Muscle layer of duodenum (tissue), 2 donors: ENCODE measurements around the gene PTPRN2.
"Not testable (repeated sequence)": the region's sequence is repeated elsewhere in the genome, so short reads cannot be mapped to it uniquely, and the experiment has no call there.

Source experiments
- H3K27ac ChIP-seq: one replicate; pipeline ENCODE4 v1.7.0; 2013; ENCODE audit warnings: mild to moderate bottlenecking, low read length
- H3K27me3 ChIP-seq: one replicate; pipeline ENCODE4 v1.7.0; 2013; ENCODE audit warnings: low read depth, mild to moderate bottlenecking, control low read depth, low read length
- H3K36me3 ChIP-seq, 2 donors: one replicate each; pipeline ENCODE4 v1.7.0; 2013; ENCODE audit warnings: low read length in 2 of 2, control low read depth in 1 of 2, mild to moderate bottlenecking in 1 of 2; ENCODE audit not compliant: insufficient read depth in 2 of 2, control insufficient read depth in 1 of 2
- H3K4me1 ChIP-seq, 2 donors: one replicate each; pipeline ENCODE4 v1.7.0; 2013; ENCODE audit warnings: low read length in 2 of 2, mild to moderate bottlenecking in 2 of 2, control low read depth in 1 of 2, moderate library complexity in 1 of 2; ENCODE audit not compliant: insufficient read depth in 2 of 2, control insufficient read depth in 1 of 2
- H3K4me3 ChIP-seq, 2 donors: one replicate each; pipeline ENCODE4 v1.7.0; 2013; ENCODE audit warnings: low read length in 2 of 2, low read depth in 1 of 2, mild to moderate bottlenecking in 1 of 2
- H3K9me3 ChIP-seq, 2 donors: one replicate each; pipeline ENCODE4 v1.7.0; 2013; ENCODE audit warnings: low read length in 2 of 2, control low read depth in 1 of 2, mild to moderate bottlenecking in 1 of 2; ENCODE audit not compliant: control insufficient read depth in 1 of 2
- donor health status: healthy.

Gene PTPRN2

GRCh38 chr7:158468181-158468580 lies 119.4 kb downstream of the PTPRN2 start:
- H3K36me3 ChIP-seq, result no peaks in the 10 kb centered on the region
- no peaks in the 10 kb centered on the region for H3K4me1 ChIP-seq
- no peak overlapping the region for H3K4me3 ChIP-seq
- H3K27ac ChIP-seq, result no peak overlapping the region
- H3K9me3 ChIP-seq, result no peaks in the 10 kb centered on the region
- H3K27me3 ChIP-seq, result no peaks in the 10 kb centered on the region

- Histone ChIP-seq H3K4me3 (no peak overlapping the region), H3K27ac (no peak overlapping the region), H3K9me3 (no peaks in the 10 kb centered on the region), H3K36me3 (no peaks in the 10 kb centered on the region), H3K4me1 (no peaks in the 10 kb centered on the region), H3K27me3 (no peaks in the 10 kb centered on the region)
Observed at GRCh38 chr7:158467562-158467961, 120.1 kb downstream of the PTPRN2 start.

- Histone ChIP-seq H3K4me3 (no peak overlapping the region), H3K36me3 (no peaks in the 10 kb centered on the region), H3K27ac (no peak overlapping the region), H3K27me3 (no peaks in the 10 kb centered on the region), H3K4me1 (no peaks in the 10 kb centered on the region), H3K9me3 (no peaks in the 10 kb centered on the region)
Observed at GRCh38 chr7:158463317-158463716, 124.3 kb downstream of the PTPRN2 start.

GRCh38 chr7:158461824-158462223 lies 125.8 kb downstream of the PTPRN2 start:
- Histone ChIP-seq H3K4me3 (no peak overlapping the region), H3K27me3 (no peaks in the 10 kb centered on the region), H3K27ac (no peak overlapping the region), H3K36me3 (no peaks in the 10 kb centered on the region), H3K4me1 (no peaks in the 10 kb centered on the region), H3K9me3 (no peaks in the 10 kb centered on the region)

DNA sequence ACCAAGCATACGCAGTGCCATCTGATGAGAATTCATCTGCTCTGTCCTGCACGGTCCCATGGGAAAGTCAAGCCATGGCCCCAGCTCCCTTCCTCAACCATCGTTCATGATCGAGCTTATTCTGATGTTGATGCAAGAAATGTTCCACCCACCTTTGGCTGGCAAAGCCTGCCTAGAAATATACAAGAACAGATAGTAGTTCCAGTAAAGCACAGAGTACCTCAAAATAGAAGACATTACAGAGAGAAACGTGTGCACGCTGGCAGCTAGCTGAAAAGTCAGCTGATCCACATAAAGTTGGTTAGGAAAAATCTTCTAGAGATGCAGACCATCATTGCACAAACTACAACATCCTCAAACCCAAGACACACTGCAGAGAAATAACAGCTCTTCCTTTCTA lies 127.0 kb downstream of the PTPRN2 start:
- no peaks in the 10 kb centered on the region for H3K4me1 ChIP-seq
- no peaks in the 10 kb centered on the region for H3K9me3 ChIP-seq
- no peaks in the 10 kb centered on the region for H3K27me3 ChIP-seq
- H3K4me3 ChIP-seq, result no peak overlapping the region
- no peak overlapping the region for H3K27ac ChIP-seq
- H3K36me3 ChIP-seq, result no peaks in the 10 kb centered on the region

DNA sequence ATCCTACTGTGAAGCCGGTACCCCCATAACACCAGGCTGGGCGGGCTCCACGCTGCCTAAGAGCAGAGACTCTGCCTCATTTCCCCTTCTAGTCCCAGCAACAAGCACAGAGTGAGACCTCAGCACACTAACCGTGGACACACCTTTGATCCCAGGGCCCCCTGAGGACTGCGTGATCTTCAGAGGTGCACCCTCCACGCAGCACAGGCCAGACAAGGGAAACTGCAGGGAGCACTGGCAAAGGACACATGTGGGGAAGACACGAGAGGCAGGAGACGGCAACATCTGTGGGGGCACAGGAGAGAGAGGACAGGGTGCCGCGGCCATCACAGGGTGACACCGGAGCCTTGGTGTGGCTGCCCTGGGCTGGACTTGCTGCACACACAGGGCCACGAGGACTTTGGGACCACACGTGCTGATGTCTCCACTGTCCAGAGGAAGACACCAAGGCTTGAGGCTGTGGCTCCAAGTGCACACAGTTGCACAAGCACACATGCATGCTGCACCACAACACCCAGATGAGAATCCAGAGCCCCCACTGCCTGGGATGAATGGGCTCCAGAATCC lies 128.8 kb downstream of the PTPRN2 start:
- Histone ChIP-seq H3K4me3 (no peak overlapping the region), H3K27me3 (no peaks in the 10 kb centered on the region), H3K27ac (no peak overlapping the region), H3K9me3 (no peaks in the 10 kb centered on the region), H3K36me3 (no peaks in the 10 kb centered on the region), H3K4me1 (no peaks in the 10 kb centered on the region)

DNA sequence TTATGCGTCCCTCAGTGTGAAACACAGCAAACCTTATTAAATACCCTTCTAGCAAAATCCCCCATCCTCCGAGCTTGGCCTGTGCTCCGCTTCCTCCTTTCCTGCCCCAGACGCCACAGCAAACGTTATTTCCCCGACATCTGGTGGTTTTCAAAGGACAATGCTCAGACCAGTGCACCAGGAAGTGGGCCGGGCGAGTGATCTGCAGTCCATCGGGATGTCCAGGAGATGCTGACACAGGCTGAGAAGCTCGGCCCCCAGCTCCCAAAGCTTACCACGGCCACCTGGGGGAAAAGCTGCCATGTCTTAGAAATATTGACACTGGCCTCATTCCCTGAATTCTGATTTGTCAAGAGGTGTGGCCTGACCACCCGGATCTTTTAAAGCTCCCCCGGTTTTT lies 129.5 kb downstream of the PTPRN2 start:
- Histone ChIP-seq H3K36me3 (no peaks in the 10 kb centered on the region), H3K9me3 (no peaks in the 10 kb centered on the region), H3K4me3 (no peak overlapping the region), H3K4me1 (no peaks in the 10 kb centered on the region), H3K27ac (no peak overlapping the region), H3K27me3 (no peaks in the 10 kb centered on the region)

- H3K27me3 ChIP-seq, H3K4me1 ChIP-seq, H3K27ac ChIP-seq, H3K9me3 ChIP-seq, H3K4me3 ChIP-seq, H3K36me3 ChIP-seq: not testable (repeated sequence)
Observed at GRCh38 chr7:158457586-158457985, 130.0 kb downstream of the PTPRN2 start.

GRCh38 chr7:158454631-158455030 lies 133.0 kb downstream of the PTPRN2 start:
- H3K9me3 ChIP-seq, result no peaks in the 10 kb centered on the region
- H3K4me1 ChIP-seq, result no peaks in the 10 kb centered on the region
- no peaks in the 10 kb centered on the region for H3K27me3 ChIP-seq
- no peak overlapping the region for H3K4me3 ChIP-seq
- H3K27ac ChIP-seq, result no peak overlapping the region
- H3K36me3 ChIP-seq, result no peaks in the 10 kb centered on the region

DNA sequence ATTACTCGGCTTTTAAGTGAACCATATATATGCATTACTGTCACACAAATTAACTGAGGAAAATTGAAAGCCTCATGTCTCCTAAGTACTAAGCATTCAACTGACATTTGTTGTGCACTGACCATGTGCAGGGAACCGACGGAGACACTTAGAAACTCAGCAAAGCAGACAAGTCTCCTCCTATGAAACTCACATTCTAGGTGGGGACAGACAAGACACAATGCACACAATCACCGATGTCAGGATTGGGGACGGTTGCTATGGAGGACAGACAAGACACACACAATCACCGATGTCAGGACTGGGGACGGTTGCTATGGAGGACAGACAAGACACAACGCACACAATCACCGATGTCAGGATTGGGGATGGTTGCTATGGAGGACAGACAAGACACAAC lies 134.0 kb downstream of the PTPRN2 start:
- H3K27ac ChIP-seq, result no peak overlapping the region
- H3K9me3 ChIP-seq, result no peaks in the 10 kb centered on the region
- H3K27me3 ChIP-seq, result no peaks in the 10 kb centered on the region
- H3K36me3 ChIP-seq, result no peaks in the 10 kb centered on the region
- no peaks in the 10 kb centered on the region for H3K4me1 ChIP-seq
- no peak overlapping the region for H3K4me3 ChIP-seq

DNA sequence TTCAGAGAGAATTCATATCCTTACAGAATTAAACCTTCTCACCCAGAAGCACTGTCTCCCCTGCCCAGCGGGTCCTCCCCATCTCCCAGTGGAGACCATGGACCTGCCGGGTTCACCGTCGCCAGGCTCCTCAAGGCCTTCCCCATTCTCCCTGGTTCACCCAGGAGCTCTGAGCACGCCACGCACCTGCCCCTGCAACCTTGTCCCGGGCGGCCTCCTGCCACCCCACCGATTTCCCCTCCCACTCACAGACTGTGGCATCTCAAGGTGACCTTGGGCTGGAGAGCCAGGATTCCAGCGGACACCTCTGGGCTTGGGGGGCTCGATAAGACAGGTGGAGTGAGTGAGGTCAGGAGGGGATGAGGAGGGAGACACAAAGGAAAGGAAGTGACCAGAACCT lies 135.3 kb downstream of the PTPRN2 start:
- Histone ChIP-seq H3K4me1 (no peaks in the 10 kb centered on the region), H3K27me3 (no peaks in the 10 kb centered on the region), H3K27ac (no peak overlapping the region), H3K9me3 (no peaks in the 10 kb centered on the region), H3K36me3 (no peaks in the 10 kb centered on the region), H3K4me3 (no peak overlapping the region)

GRCh38 chr7:158450476-158451124 lies 137.0 kb downstream of the PTPRN2 start:
- Histone ChIP-seq H3K9me3 (no peaks in the 10 kb centered on the region), H3K27ac (no peak overlapping the region), H3K4me3 (no peak overlapping the region), H3K36me3 (no peaks in the 10 kb centered on the region), H3K4me1 (no peaks in the 10 kb centered on the region), H3K27me3 (no peaks in the 10 kb centered on the region)
